ENCODE results near the gene OR56A5. TPM values are rescaled to one million over a fixed set of nuclear protein-coding genes. Genes with fewer than 3 reads are reported as not detected.

The OR56A5 gene
- total and polyA plus RNA-seq, 2 donors (not counting 1 experiment from before 2014, with no cell fraction given): not detected

DNA sequence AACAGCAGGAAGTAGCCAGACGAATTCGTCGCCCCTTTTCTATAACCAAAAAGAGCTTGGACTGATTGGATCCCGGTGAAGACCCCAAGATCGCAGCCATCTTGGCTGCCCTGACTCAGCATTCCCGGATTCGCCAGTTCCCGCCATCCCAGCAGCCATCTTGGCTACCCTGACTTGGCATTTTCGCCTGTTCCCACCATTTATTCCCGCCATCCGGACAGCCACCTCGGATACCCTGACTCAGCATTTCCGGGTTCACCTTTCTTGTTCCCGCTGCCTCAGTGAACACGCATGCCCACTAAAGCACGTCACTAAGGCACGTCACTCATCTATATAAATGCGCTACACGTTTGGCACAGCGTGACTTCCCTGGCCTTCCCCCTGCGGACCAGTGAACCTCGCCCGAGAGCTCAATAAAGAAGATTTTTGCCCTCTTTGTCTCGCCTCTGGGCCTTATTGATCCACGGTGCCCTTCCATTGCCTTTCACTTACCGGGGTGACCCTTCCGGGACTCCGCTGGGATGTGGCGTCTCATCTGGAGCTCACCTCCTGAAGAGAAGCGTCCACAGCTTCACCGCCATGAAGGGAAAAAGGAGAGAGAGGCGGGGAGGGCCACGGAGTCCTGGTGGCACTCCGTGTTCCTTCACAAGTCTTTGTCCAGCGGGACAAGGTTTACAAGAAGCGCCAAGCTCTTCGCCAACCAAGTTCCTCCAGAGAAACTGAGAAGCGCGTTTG, 30.3 kb downstream of the OR56A5 start:
- Histone ChIP-seq H3K27me3 (replicated peaks in 1 of 4; ENCODE audit: control extremely low read depth in 1 of 4, control insufficient read depth in 3 of 4, insufficient read depth in 4 of 4, low read length in 3 of 4) (no peaks in the 10 kb centered on the region), H3K79me2 (ENCODE audit: control insufficient read depth, insufficient read depth, low read length) (no peaks in the 10 kb centered on the region), H3K36me3 (replicated peaks in 1 of 2; ENCODE audit: control extremely low read depth in 1 of 2, control insufficient read depth in 1 of 2, extremely low read depth in 1 of 2, insufficient read depth in 2 of 2, low read length in 1 of 2) (no peaks in the 10 kb centered on the region), H4K20me1 (ENCODE audit: control insufficient read depth, insufficient read depth, low read length, poor library complexity, severe bottlenecking) (no peaks in the 10 kb centered on the region), H2AFZ (ENCODE audit: insufficient read depth, low read depth, low read length, poor library complexity, severe bottlenecking) (no peak overlapping the region), H3K9ac (ENCODE audit: low read length) (no peak overlapping the region), H3K4me2 (replicated peaks; ENCODE audit: low read depth, low read length, poor library complexity, severe bottlenecking) (no peak overlapping the region), H3K4me1 (ENCODE audit: control insufficient read depth in 2 of 2, insufficient read depth in 2 of 2, low read length in 2 of 2) (no peaks in the 10 kb centered on the region), H3K27ac (ENCODE audit: low read length in 2 of 2) (no peak overlapping the region), H3K4me3 (ENCODE audit: control extremely low read depth in 1 of 5, extremely low read depth in 1 of 5, insufficient read depth in 1 of 5, low read depth in 2 of 5, low read length in 4 of 5) (no peak overlapping the region), H3K9me3 (ENCODE audit: control extremely low read depth in 1 of 3, control insufficient read depth in 2 of 3, insufficient read depth in 1 of 3, low read length in 2 of 3) (peaks cover 0 to 12% (median 0%) of the 10 kb centered on the region in 3 donors)
- no peak for ATAC-seq (ENCODE audit: low read depth)
- H3K4me3 Mint-ChIP-seq: no peak overlapping the region
- H3K9me3 Mint-ChIP-seq (ENCODE audit: insufficient read depth): no peaks in the 10 kb centered on the region
- no peak for DNase-seq
- ChIA-PET CTCF (no interaction called here), POLR2A (no interaction called here)
- H3K27me3 Mint-ChIP-seq: no peaks in the 10 kb centered on the region
- WGBS (ENCODE audit: insufficient coverage): 96% methylated on average over 35 of the region's 39 CpGs
- H3K27ac Mint-ChIP-seq: no peak overlapping the region
- TF ChIP-seq, protein P1, sequence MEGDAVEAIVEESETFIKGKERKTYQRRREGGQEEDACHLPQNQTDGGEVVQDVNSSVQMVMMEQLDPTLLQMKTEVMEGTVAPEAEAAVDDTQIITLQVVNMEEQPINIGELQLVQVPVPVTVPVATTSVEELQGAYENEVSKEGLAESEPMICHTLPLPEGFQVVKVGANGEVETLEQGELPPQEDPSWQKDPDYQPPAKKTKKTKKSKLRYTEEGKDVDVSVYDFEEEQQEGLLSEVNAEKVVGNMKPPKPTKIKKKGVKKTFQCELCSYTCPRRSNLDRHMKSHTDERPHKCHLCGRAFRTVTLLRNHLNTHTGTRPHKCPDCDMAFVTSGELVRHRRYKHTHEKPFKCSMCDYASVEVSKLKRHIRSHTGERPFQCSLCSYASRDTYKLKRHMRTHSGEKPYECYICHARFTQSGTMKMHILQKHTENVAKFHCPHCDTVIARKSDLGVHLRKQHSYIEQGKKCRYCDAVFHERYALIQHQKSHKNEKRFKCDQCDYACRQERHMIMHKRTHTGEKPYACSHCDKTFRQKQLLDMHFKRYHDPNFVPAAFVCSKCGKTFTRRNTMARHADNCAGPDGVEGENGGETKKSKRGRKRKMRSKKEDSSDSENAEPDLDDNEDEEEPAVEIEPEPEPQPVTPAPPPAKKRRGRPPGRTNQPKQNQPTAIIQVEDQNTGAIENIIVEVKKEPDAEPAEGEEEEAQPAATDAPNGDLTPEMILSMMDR (IDR thresholded peaks at IDR 0.05): no peak
- no peak for TF ChIP-seq EZH2 (IDR thresholded peaks at IDR 0.05; ENCODE audit: borderline replicate concordance, insufficient read depth, low read depth, low read length, poor library complexity, severe bottlenecking)
- H3K4me1 Mint-ChIP-seq: no peaks in the 10 kb centered on the region
- intact Hi-C loops (cut with micrococcal nuclease): no loop called here

DNA sequence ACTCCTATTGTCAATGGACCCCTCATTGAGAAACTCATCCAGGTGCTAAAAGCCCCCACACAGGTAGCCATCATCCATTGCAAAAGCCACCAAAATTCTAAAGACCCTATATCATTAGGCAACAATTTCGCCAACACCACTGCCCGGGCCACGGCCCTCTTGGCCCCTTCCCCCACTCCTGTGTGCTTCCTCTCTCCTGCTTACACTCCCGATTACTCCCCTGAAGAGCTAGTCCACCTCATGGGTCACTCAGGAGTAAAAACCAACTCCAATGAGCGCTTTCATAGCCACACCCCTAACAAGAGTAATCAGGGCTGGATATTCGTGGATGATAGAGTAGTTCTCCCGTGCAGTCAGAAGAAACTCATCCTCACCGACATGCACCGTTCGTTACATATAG, 35.2 kb downstream of the OR56A5 start:
- 95% methylated on average over 10 of the region's 10 CpGs for WGBS (ENCODE audit: insufficient coverage)
- TF ChIP-seq EZH2 (IDR thresholded peaks at IDR 0.05; ENCODE audit: borderline replicate concordance, insufficient read depth, low read depth, low read length, poor library complexity, severe bottlenecking): no peak
- TF ChIP-seq, protein P1 (IDR thresholded peaks at IDR 0.05): no peak
- Histone ChIP-seq H3K9ac (ENCODE audit: low read length) (no peak overlapping the region), H3K27ac (ENCODE audit: low read length in 2 of 2) (no peak overlapping the region), H3K4me3 (ENCODE audit: control extremely low read depth in 1 of 5, extremely low read depth in 1 of 5, insufficient read depth in 1 of 5, low read depth in 2 of 5, low read length in 4 of 5) (no peak overlapping the region), H4K20me1 (ENCODE audit: control insufficient read depth, insufficient read depth, low read length, poor library complexity, severe bottlenecking) (no peaks in the 10 kb centered on the region), H3K9me3 (ENCODE audit: control extremely low read depth in 1 of 3, control insufficient read depth in 2 of 3, insufficient read depth in 1 of 3, low read length in 2 of 3) (peaks cover 0 to 39% (median 0%) of the 10 kb centered on the region in 3 donors), H3K27me3 (replicated peaks in 1 of 4; ENCODE audit: control extremely low read depth in 1 of 4, control insufficient read depth in 3 of 4, insufficient read depth in 4 of 4, low read length in 3 of 4) (no peaks in the 10 kb centered on the region), H3K4me1 (ENCODE audit: control insufficient read depth in 2 of 2, insufficient read depth in 2 of 2, low read length in 2 of 2) (no peaks in the 10 kb centered on the region), H3K36me3 (replicated peaks in 1 of 2; ENCODE audit: control extremely low read depth in 1 of 2, control insufficient read depth in 1 of 2, extremely low read depth in 1 of 2, insufficient read depth in 2 of 2, low read length in 1 of 2) (no peaks in the 10 kb centered on the region), H2AFZ (ENCODE audit: insufficient read depth, low read depth, low read length, poor library complexity, severe bottlenecking) (no peak overlapping the region), H3K79me2 (ENCODE audit: control insufficient read depth, insufficient read depth, low read length) (no peaks in the 10 kb centered on the region), H3K4me2 (replicated peaks; ENCODE audit: low read depth, low read length, poor library complexity, severe bottlenecking) (no peak overlapping the region)
- ChIA-PET CTCF (no interaction called here), POLR2A (no interaction called here)
- no peak overlapping the region for H3K4me3 Mint-ChIP-seq
- no peak overlapping the region for H3K27ac Mint-ChIP-seq
- no peaks in the 10 kb centered on the region for H3K4me1 Mint-ChIP-seq
- ATAC-seq (ENCODE audit: low read depth): no peak
- H3K27me3 Mint-ChIP-seq: no peaks in the 10 kb centered on the region
- H3K9me3 Mint-ChIP-seq (ENCODE audit: insufficient read depth): peaks cover 2% of the 10 kb centered on the region
- intact Hi-C loops (cut with micrococcal nuclease): no loop called here
- no peak for DNase-seq

Data from B cell (primary cell).